HCT116 (cell line): ENCODE measurements around the gene ACBD6. TPM values are rescaled to one million over a fixed set of nuclear protein-coding genes. Genes with fewer than 3 reads are reported as not detected.
A peak's percentile ranks its signal among the peaks of the same experiment; 100 is the strongest.

Experiments
- ATAC-seq: fragments of 200-7000 bp; cut with Tn5 transposase; 2 replicates; pipeline ENCODE4 v1.9.1; 2020; ENCODE audit warnings: mild to moderate bottlenecking, moderate library complexity
- BruUV-seq: library from RNA; stranded (reverse); fragments of 400-500 nt; replicated peaks from 2 replicates; lab custom pipeline; 2021; lab: Mats Ljungman, UMichigan
- CTCF ChIA-PET: fragments of 300-600 bp; sonication (Branson Sonifier 250); formaldehyde crosslinking; loops from one replicate; lab custom pipeline; 2021; ENCODE audit warnings: antibody characterized with exemption; lab: Charles Lee
- POLR2A ChIA-PET: fragments of 300-600, 350-600 bp; sonication (Branson Sonifier 250); formaldehyde crosslinking; loops from one replicate; lab custom pipeline; 2021; ENCODE audit warnings: antibody characterized with exemption; lab: Charles Lee
- RAD21 ChIA-PET, 2 experiments: fragments of 300-600 bp; sonication (Branson Sonifier 250); formaldehyde crosslinking; loops; one replicate each; lab custom pipeline; 2023; ENCODE audit warnings: low total read pairs in 2 of 2; ENCODE audit not compliant: uncharacterized antibody in 2 of 2, unreplicated experiment in 2 of 2, low non-redundant PET in 1 of 2; lab: Charles Lee
- DNase-seq: peaks from one replicate; pipeline ENCODE4 v3.0.0-alpha.2; 2010; ENCODE audit warnings: low read depth, low spot score
- H2AFZ ChIP-seq: fragments of 200-600 bp; shearing (Covaris generic), sonication (generic); 2 replicates; pipeline ENCODE4 v1.6.1; 2017; ENCODE audit warnings: low read depth, mixed run types, mixed read lengths, antibody characterized with exemption, low read length; ENCODE audit not compliant: poor library complexity, severe bottlenecking
- H3K27ac ChIP-seq: 2 replicates; pipeline ENCODE4 v1.5.1; 2012; ENCODE audit warnings: low read depth, low read length
- H3K27me3 ChIP-seq: fragments of 200-600 bp; sonication (generic); 2 replicates; pipeline ENCODE4 v1.6.1; 2016; ENCODE audit warnings: mixed run types, low read length, mixed read lengths; ENCODE audit not compliant: insufficient read depth
- H3K36me3 ChIP-seq, 2 experiments: fragments of 200-500 bp in 1 of 2; fragments of 200-600 bp in 1 of 2; sonication (Bioruptor generic) in 1 of 2; sonication (generic) in 1 of 2; 2 replicates each; pipeline versions ENCODE4 v1.5.1 to v1.6.1; 2014 to 2016; ENCODE audit warnings: low read length in 2 of 2, inconsistent platforms in 1 of 2, mixed read lengths in 1 of 2, mixed run types in 1 of 2; ENCODE audit not compliant: insufficient read depth in 2 of 2, control insufficient read depth in 1 of 2
- H3K4me1 ChIP-seq, 2 experiments: fragments of 200-600 bp in 1 of 2; sonication (generic) in 1 of 2; 2 replicates each; pipeline versions ENCODE4 v1.5.1 to v1.6.1; 2012 to 2017; ENCODE audit warnings: low read length in 2 of 2, inconsistent platforms in 1 of 2, mild to moderate bottlenecking in 1 of 2, mixed read lengths in 1 of 2, mixed run types in 1 of 2, moderate library complexity in 1 of 2; ENCODE audit not compliant: insufficient read depth in 2 of 2, control insufficient read depth in 1 of 2
- H3K4me2 ChIP-seq: fragments of 200-600 bp; sonication (generic); 2 replicates; pipeline ENCODE4 v1.6.1; 2017; ENCODE audit warnings: mixed run types, low read length, mixed read lengths
- H3K4me3 ChIP-seq, 2 experiments: fragments of 200-600 bp in 1 of 2; sonication (generic) in 1 of 2; replicated peaks in 1 of 2; 2 replicates each; pipeline ENCODE4 v1.5.1; 2011 to 2016; ENCODE audit warnings: low read length in 2 of 2, control low read depth in 1 of 2, low read depth in 1 of 2, mild to moderate bottlenecking in 1 of 2, mixed read lengths in 1 of 2, mixed run types in 1 of 2
- H3K79me2 ChIP-seq: fragments of 200-600 bp; sonication (generic); 2 replicates; pipeline ENCODE4 v1.6.1; 2017; ENCODE audit warnings: mild to moderate bottlenecking, mixed run types, low read length, moderate library complexity, mixed read lengths; ENCODE audit not compliant: insufficient read depth
- H3K9ac ChIP-seq: fragments of 200-600 bp; sonication (generic); 2 replicates; pipeline ENCODE4 v1.6.1; 2016; ENCODE audit warnings: low read length, mixed read lengths
- H3K9me2 ChIP-seq: fragments of 200-600 bp; sonication (generic), shearing (Covaris generic); 2 replicates; pipeline ENCODE4 v1.6.1; 2017; ENCODE audit warnings: mixed run types, mild to moderate bottlenecking, moderate library complexity; ENCODE audit not compliant: insufficient read depth
- H3K9me3 ChIP-seq, 2 experiments: fragments of 200-500 bp in 1 of 2; fragments of 200-600 bp in 1 of 2; sonication (Bioruptor generic) in 1 of 2; sonication (generic) in 1 of 2; 2 replicates each; pipeline ENCODE4 v1.6.1; 2014 to 2017; ENCODE audit warnings: low read length in 2 of 2, mixed read lengths in 2 of 2, inconsistent platforms in 1 of 2, low read depth in 1 of 2, mild to moderate bottlenecking in 1 of 2, mixed run types in 1 of 2, moderate library complexity in 1 of 2; ENCODE audit not compliant: control insufficient read depth in 1 of 2, insufficient read depth in 1 of 2
- H4K20me1 ChIP-seq: fragments of 200-600 bp; sonication (generic), shearing (Covaris generic); 2 replicates; pipeline ENCODE4 v1.6.1; 2017; ENCODE audit warnings: mixed run types, mild to moderate bottlenecking, moderate library complexity; ENCODE audit not compliant: insufficient read depth
- CBX3 ChIP-seq: IDR thresholded peaks from 2 replicates; pipeline ENCODE4 v1.6.1; 2012; ENCODE audit warnings: low read depth
- EGR1 ChIP-seq: IDR thresholded peaks from 2 replicates; pipeline ENCODE4 v1.6.1; 2012; ENCODE audit warnings: low read depth
- ELF1 ChIP-seq: IDR thresholded peaks from 2 replicates; pipeline ENCODE4 v1.6.1; 2012; ENCODE audit warnings: low read depth, borderline replicate concordance
- JUND ChIP-seq: IDR thresholded peaks from 2 replicates; pipeline ENCODE4 v1.6.1; 2012
- MAX ChIP-seq: IDR thresholded peaks from 2 replicates; pipeline ENCODE4 v1.6.1; 2012
- POLR2A ChIP-seq: IDR thresholded peaks from 2 replicates; pipeline ENCODE4 v1.7.0; 2011; ENCODE audit warnings: borderline replicate concordance; ENCODE audit not compliant: insufficient read depth, insufficient read length; ENCODE audit errors: extremely low read depth
- POLR2AphosphoS5 ChIP-seq: IDR thresholded peaks from 2 replicates; pipeline ENCODE4 v1.6.1; 2011; ENCODE audit warnings: mild to moderate bottlenecking, low read depth, low read length, moderate library complexity
- RAD21 ChIP-seq: IDR thresholded peaks from 2 replicates; pipeline ENCODE4 v1.6.1; 2012; ENCODE audit warnings: low read depth, mild to moderate bottlenecking
- SP1 ChIP-seq: IDR thresholded peaks from 2 replicates; pipeline ENCODE4 v1.6.1; 2012; ENCODE audit warnings: low read depth
- SRF ChIP-seq: IDR thresholded peaks from 2 replicates; pipeline ENCODE4 v1.6.1; 2012; ENCODE audit warnings: low read depth
- intact Hi-C: fragments of 100-400 bp; cut with micrococcal nuclease; formaldehyde crosslinking; loops from 2 replicates; pipeline ENCODE4 v1.10.0; 2022
- total RNA-seq: library from RNA; stranded (reverse); gene quantifications from one replicate; pipeline ENCODE4 v1.2.1, GENCODE V29; 2021; ENCODE audit not compliant: unreplicated experiment
- TF ChIP-seq, protein P1 (sequence below), 3 experiments: fragments of 200-600 bp in 1 of 3; sonication (generic) in 1 of 3; IDR thresholded peaks in 2 of 3; conservative IDR thresholded peaks in 1 of 3; 2 replicates each; pipeline ENCODE4 v1.5.1; 2012 to 2017; ENCODE audit warnings: low read depth in 2 of 3, low read length in 2 of 3, antibody characterized with exemption in 1 of 3, borderline replicate concordance in 1 of 3, control low read depth in 1 of 3, mild to moderate bottlenecking in 1 of 3, mixed read lengths in 1 of 3, mixed run types in 1 of 3, moderate library complexity in 1 of 3; ENCODE audit not compliant: insufficient read depth in 1 of 3
- TF ChIP-seq, protein P2 (sequence below): IDR thresholded peaks from 2 replicates; pipeline ENCODE4 v1.6.1; 2012; ENCODE audit warnings: low read depth

The ACBD6 gene
- total RNA-seq, 1 experiment from 2014 or later: 43.2 TPM

DNA sequence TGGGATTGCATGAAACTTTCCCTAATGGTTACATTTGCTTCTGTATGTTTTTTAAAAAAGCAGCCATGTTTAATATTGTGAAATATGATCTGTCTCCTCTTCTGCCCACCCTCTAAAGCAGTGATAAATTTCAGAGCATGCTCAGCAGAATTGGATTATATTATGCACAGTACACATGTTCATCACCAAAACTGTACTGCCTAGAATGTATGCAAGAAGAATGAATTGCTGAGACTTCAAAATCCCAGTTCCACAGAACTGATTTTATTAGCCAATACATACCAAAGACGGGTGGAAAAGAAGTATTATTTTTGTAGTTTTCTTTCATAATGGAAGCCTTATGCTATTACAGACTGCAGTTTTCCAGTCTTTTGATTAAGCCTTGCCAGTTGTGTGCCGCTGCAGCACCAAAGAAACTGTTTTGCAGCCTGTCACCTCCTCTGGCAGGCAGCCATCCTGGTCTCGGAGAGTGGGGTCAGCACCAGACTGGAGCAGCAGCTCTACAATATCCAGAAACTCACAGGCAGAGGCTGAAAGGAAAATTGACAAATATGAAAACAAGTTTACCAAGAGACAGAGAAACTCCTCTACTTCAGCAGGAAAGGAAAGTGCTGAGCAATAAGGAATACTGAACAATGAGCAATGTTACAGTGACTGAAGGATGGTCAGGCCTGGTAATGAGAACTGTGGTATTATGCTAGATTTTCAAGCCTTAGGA, 214.2 kb downstream of the ACBD6 start:
- H4K20me1 ChIP-seq: no peaks in the 10 kb centered on the region; the same call in 1 of the 2 replicates
- ChIA-PET POLR2A (no interaction called here), RAD21 (no interaction called here), CTCF (no interaction called here)
- intact Hi-C loops: no loop called here
- H2AFZ ChIP-seq: no peak overlapping the region
- peaks cover 0 to 11% of the 10 kb centered on the region in 2 experiments; a peak in 3 of 4 replicates for H3K4me1 ChIP-seq
- H3K27me3 ChIP-seq: no peaks in the 10 kb centered on the region
- BruUV-seq: no TSS peak
- no peak for ATAC-seq
- H3K79me2 ChIP-seq: no peaks in the 10 kb centered on the region
- H3K9me2 ChIP-seq: no peaks in the 10 kb centered on the region
- TF ChIP-seq POLR2A (no peak), JUND (no peak), ELF1 (no peak), SRF (no peak)
- no peak for DNase-seq
- H3K36me3 ChIP-seq: no peaks in the 10 kb centered on the region
- no peak overlapping the region for H3K27ac ChIP-seq
- no peaks in the 10 kb centered on the region for H3K9me3 ChIP-seq
- no peak overlapping the region for H3K9ac ChIP-seq
- H3K4me2 ChIP-seq: no peak overlapping the region
- no peak overlapping the region for H3K4me3 ChIP-seq

DNA sequence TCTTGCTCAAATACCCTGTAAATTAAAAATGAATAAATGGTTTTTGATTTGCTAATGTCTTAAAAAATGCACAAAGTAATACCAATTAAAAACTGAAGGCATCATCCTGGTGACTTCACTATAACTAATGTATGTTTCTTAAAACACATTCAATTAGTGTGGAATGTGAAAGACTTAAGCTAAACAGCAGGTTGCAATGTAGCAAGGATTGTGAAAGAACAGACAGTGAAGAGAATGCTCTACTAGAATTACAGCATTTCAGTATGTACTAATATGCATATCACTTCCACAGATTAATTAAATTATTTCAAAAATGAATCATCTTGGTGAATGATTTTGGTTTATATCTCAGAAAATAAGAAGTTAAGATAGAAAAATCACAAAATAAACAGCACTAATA, 216.0 kb downstream of the ACBD6 start:
- Histone ChIP-seq H3K9ac (no peak overlapping the region), H2AFZ (no peak overlapping the region), H3K36me3 (no peaks in the 10 kb centered on the region), H3K4me1 (peaks cover 0 to 5% of the 10 kb centered on the region in 2 experiments; a peak in 3 of 4 replicates), H3K4me2 (no peak overlapping the region), H4K20me1 (no peaks in the 10 kb centered on the region; the same call in 1 of the 2 replicates), H3K9me2 (no peaks in the 10 kb centered on the region), H3K79me2 (no peaks in the 10 kb centered on the region), H3K27me3 (no peaks in the 10 kb centered on the region), H3K27ac (no peak overlapping the region), H3K4me3 (no peak overlapping the region), H3K9me3 (no peaks in the 10 kb centered on the region)
- intact Hi-C loops: no loop called here
- CTCF ChIA-PET: no interaction called here
- no peak for DNase-seq
- RAD21 ChIA-PET: no interaction called here
- POLR2A ChIA-PET: no interaction called here
- BruUV-seq: TSS peak; percentile 11
- no peak for ATAC-seq
- no peak for TF ChIP-seq SRF
- no peak for TF ChIP-seq MAX
- TF ChIP-seq, protein P1, sequence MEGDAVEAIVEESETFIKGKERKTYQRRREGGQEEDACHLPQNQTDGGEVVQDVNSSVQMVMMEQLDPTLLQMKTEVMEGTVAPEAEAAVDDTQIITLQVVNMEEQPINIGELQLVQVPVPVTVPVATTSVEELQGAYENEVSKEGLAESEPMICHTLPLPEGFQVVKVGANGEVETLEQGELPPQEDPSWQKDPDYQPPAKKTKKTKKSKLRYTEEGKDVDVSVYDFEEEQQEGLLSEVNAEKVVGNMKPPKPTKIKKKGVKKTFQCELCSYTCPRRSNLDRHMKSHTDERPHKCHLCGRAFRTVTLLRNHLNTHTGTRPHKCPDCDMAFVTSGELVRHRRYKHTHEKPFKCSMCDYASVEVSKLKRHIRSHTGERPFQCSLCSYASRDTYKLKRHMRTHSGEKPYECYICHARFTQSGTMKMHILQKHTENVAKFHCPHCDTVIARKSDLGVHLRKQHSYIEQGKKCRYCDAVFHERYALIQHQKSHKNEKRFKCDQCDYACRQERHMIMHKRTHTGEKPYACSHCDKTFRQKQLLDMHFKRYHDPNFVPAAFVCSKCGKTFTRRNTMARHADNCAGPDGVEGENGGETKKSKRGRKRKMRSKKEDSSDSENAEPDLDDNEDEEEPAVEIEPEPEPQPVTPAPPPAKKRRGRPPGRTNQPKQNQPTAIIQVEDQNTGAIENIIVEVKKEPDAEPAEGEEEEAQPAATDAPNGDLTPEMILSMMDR (IDR thresholded peaks at IDR 0.05 in 2 of 3, conservative IDR thresholded peaks at IDR 0.05 in 1 of 3; ENCODE audit: borderline replicate concordance in 1 of 3, insufficient read depth in 1 of 3, low read depth in 2 of 3, low read length in 2 of 3): no peak
- no peak for TF ChIP-seq EGR1
- TF ChIP-seq, protein P2, sequence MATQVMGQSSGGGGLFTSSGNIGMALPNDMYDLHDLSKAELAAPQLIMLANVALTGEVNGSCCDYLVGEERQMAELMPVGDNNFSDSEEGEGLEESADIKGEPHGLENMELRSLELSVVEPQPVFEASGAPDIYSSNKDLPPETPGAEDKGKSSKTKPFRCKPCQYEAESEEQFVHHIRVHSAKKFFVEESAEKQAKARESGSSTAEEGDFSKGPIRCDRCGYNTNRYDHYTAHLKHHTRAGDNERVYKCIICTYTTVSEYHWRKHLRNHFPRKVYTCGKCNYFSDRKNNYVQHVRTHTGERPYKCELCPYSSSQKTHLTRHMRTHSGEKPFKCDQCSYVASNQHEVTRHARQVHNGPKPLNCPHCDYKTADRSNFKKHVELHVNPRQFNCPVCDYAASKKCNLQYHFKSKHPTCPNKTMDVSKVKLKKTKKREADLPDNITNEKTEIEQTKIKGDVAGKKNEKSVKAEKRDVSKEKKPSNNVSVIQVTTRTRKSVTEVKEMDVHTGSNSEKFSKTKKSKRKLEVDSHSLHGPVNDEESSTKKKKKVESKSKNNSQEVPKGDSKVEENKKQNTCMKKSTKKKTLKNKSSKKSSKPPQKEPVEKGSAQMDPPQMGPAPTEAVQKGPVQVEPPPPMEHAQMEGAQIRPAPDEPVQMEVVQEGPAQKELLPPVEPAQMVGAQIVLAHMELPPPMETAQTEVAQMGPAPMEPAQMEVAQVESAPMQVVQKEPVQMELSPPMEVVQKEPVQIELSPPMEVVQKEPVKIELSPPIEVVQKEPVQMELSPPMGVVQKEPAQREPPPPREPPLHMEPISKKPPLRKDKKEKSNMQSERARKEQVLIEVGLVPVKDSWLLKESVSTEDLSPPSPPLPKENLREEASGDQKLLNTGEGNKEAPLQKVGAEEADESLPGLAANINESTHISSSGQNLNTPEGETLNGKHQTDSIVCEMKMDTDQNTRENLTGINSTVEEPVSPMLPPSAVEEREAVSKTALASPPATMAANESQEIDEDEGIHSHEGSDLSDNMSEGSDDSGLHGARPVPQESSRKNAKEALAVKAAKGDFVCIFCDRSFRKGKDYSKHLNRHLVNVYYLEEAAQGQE: no peak
- no peak for TF ChIP-seq CBX3
- TF ChIP-seq POLR2AphosphoS5: no peak
- TF ChIP-seq JUND: no peak
- TF ChIP-seq SP1: no peak
- no peak for TF ChIP-seq RAD21
